Right lobe of liver (tissue), 6 donors: ENCODE data around the gene MARK2. TPM values are rescaled to one million over a fixed set of nuclear protein-coding genes. Genes with fewer than 3 reads are reported as not detected.
A peak's percentile ranks its signal among the peaks of the same experiment; 100 is the strongest.

ENCODE experiments used
- ATAC-seq, 4 donors: fragments of 200-7000 bp; cut with Tn5 transposase; one replicate each; pipeline ENCODE4 v1.9.1; 2020; ENCODE audit warnings: mild to moderate bottlenecking in 4 of 4, moderate library complexity in 4 of 4
- DNase-seq, 3 donors: peaks; one replicate each; pipeline ENCODE4 v3.0.0-alpha.2; 2020
- H3K27ac ChIP-seq, 3 donors: fragments of 200-600 bp; one replicate each; pipeline ENCODE4 v1.8.0; 2022
- H3K27me3 ChIP-seq, 2 donors: fragments of 200-600 bp; one replicate each; pipeline ENCODE4 v1.8.0; 2022
- H3K36me3 ChIP-seq, 4 donors: fragments of 200-600 bp; sonication (generic) in 1 of 4; one replicate each; pipeline versions ENCODE4 v1.5.1 to v1.8.0; 2017 to 2022; ENCODE audit warnings: control low read depth in 1 of 4
- H3K4me1 ChIP-seq, 4 donors: fragments of 200-600 bp; sonication (generic) in 1 of 4; one replicate each; pipeline versions ENCODE4 v1.5.1 to v1.8.0; 2017 to 2022; ENCODE audit warnings: control low read depth in 1 of 4
- H3K4me3 ChIP-seq, 3 donors: fragments of 200-600 bp; one replicate each; pipeline ENCODE4 v1.8.0; 2022
- H3K9me3 ChIP-seq, 4 donors: fragments of 200-600 bp; sonication (generic) in 1 of 4; one replicate each; pipeline versions ENCODE4 v1.5.1 to v1.8.0; 2017 to 2022; ENCODE audit warnings: control low read depth in 1 of 4
- CTCF ChIP-seq, 4 donors: fragments of 200-600 bp in 3 of 4; fragments of 450-650 bp in 1 of 4; IDR thresholded peaks; one replicate each; pipeline versions ENCODE4 v1.5.1 to v1.8.0; 2016 to 2022; ENCODE audit warnings: antibody characterized with exemption in 4 of 4, mild to moderate bottlenecking in 2 of 4
- POLR2A ChIP-seq: fragments of 450-650 bp; IDR thresholded peaks from one replicate; pipeline ENCODE4 v1.6.1; 2017; ENCODE audit warnings: antibody characterized with exemption, mild to moderate bottlenecking
- WGBS: methylation state at CpG from one replicate; pipeline ENCODE4 v1.1.6; 2018; ENCODE audit warnings: low coverage, low lambda C conversion rate; ENCODE audit not compliant: insufficient coverage; ENCODE audit errors: missing lambda C conversion rate; 5-methylcytosine and 5-hydroxymethylcytosine counted together
- intact Hi-C, 2 donors: fragments of 100-400 bp; cut with DNase I; formaldehyde crosslinking; loops; one replicate each; pipeline versions ENCODE4 v1.11.2 to v1.14.1; 2022
- total RNA-seq, 6 experiments: library from RNA; depleted of rRNA in 2 of 6; stranded (reverse); fragments of >200 nt in 2 of 6; fragmentation: NEBNext Ultra II Directional in 3 of 6; extraction: Animal tissue kit (Norgen Biotek cat#: 25700) in 3 of 6; gene quantifications; one replicate each; pipeline versions ENCODE4 v1.1.0 to v1.2.4, GENCODE V29; 2016 to 2023
- donor health status: DM: no; HTN: yes; CAD: no.
- donor health status: DM: no; HTN: no; CAD: no.
- donor health status: DM: no; HTN: no; CAD: no.
- donor health status: DM: no; HTN: yes; CAD: no.
- donor health status: DM: no; HTN: yes; CAD: no.

MARK2 gene
- total RNA-seq, 6 experiments from 2014 or later = 10.6 to 14.8 (median 12.2) TPM

GRCh38 chr11:63941901-63942300 lies 103.0 kb downstream of the MARK2 start:
- WGBS = 82% methylated on average over 4 of the region's 4 CpGs
- DNase-seq (no peak), ATAC-seq (no peak)
- intact Hi-C loops = loop anchor here (10.0 kb wide), 2 partner anchors 107 to 177 kb away; partner anchors contain the start of genes MARK2 (in 1 of the 2) and ZFTA (in 1 of the 2)
- Histone ChIP-seq H3K27ac (no peak overlapping the region), H3K4me3 (no peak overlapping the region), H3K4me1 (peaks cover 0 to 10% (median 5%) of the 10 kb centered on the region in 4 donors), H3K36me3 (no peaks in the 10 kb centered on the region), H3K27me3 (no peaks in the 10 kb centered on the region), H3K9me3 (no peaks in the 10 kb centered on the region)
- TF ChIP-seq POLR2A = no peak
- no peak for TF ChIP-seq CTCF (IDR thresholded peaks at IDR 0.05)

- intact Hi-C loops = loop anchor here (10.0 kb wide), 2 partner anchors 108 to 178 kb away; partner anchors contain the start of genes MARK2 (in 1 of the 2) and ZFTA (in 1 of the 2)
Observed at GRCh38 chr11:63942803-63943202, 103.9 kb downstream of the MARK2 start.

GRCh38 chr11:63944987-63945386 lies 106.1 kb downstream of the MARK2 start:
- no peaks in the 10 kb centered on the region for H3K36me3 ChIP-seq
- peak; percentile 63 to 73 (median 67) for DNase-seq
- H3K4me3 ChIP-seq = no peak overlapping the region
- no peaks in the 10 kb centered on the region for H3K27me3 ChIP-seq
- peaks cover 0 to 10% (median 5%) of the 10 kb centered on the region in 4 donors for H3K4me1 ChIP-seq
- no peak overlapping the region for H3K27ac ChIP-seq
- TF ChIP-seq CTCF (IDR thresholded peaks at IDR 0.05) (no peak), POLR2A (no peak)
- 23% methylated on average over 7 of the region's 8 CpGs for WGBS
- intact Hi-C loops = loop anchor here (5.0 to 10.0 kb wide), 3 partner anchors 108 to 180 kb away; partner anchors contain the start of genes MARK2 (in 2 of the 2) and ZFTA (in 1 of the 2)
- ATAC-seq = peak; percentile 80 to 89 (median 83)
- H3K9me3 ChIP-seq = no peaks in the 10 kb centered on the region

More at GRCh38 chr11:63942803-63943202, 103.9 kb downstream of the MARK2 start:
- Histone ChIP-seq H3K4me3 (no peak overlapping the region), H3K4me1 (peaks cover 0 to 10% (median 5%) of the 10 kb centered on the region in 4 donors), H3K9me3 (no peaks in the 10 kb centered on the region), H3K27ac (no peak overlapping the region), H3K36me3 (no peaks in the 10 kb centered on the region), H3K27me3 (no peaks in the 10 kb centered on the region)
- WGBS = no CpG with 5 or more reads among the region's 3 CpGs
- DNase-seq = no peak
- no peak for ATAC-seq
- TF ChIP-seq CTCF (IDR thresholded peaks at IDR 0.05) (no peak), POLR2A (no peak)

GRCh38 chr11:63945477-63946163 lies 106.7 kb downstream of the MARK2 start:
- Histone ChIP-seq H3K36me3 (no peaks in the 10 kb centered on the region), H3K27me3 (no peaks in the 10 kb centered on the region), H3K4me3 (no peak overlapping the region), H3K27ac (no peak overlapping the region), H3K9me3 (no peaks in the 10 kb centered on the region), H3K4me1 (peaks cover 0 to 10% (median 5%) of the 10 kb centered on the region in 4 donors)
- 13% methylated on average over 10 of the region's 14 CpGs for WGBS
- DNase-seq = peak; percentile 64 to 79 (median 69)
- intact Hi-C loops = loop anchor here (5.0 to 10.0 kb wide), 3 partner anchors 108 to 181 kb away; partner anchors contain the start of genes MARK2 (in 2 of the 2) and ZFTA (in 1 of the 2)
- TF ChIP-seq CTCF (IDR thresholded peaks at IDR 0.05) (peak; percentile 71 to 78 (median 78)), POLR2A (no peak)
- ATAC-seq = peak; percentile 93 to 98 (median 96)
